Ascending aorta (tissue), 2 donors: ENCODE data around the gene EEF1AKMT1. TPM values are rescaled to one million over a fixed set of nuclear protein-coding genes. Genes with fewer than 3 reads are reported as not detected.
A peak's percentile ranks its signal among the peaks of the same experiment; 100 is the strongest.

Experiments
- DNase-seq, 2 donors: peaks; one replicate each; pipeline ENCODE4 v3.0.0-alpha.2; 2019; ENCODE audit warnings: low spot score in 2 of 2
- H3K27ac ChIP-seq, 2 donors: fragments of 200-600 bp; sonication (generic); one replicate each; pipeline ENCODE4 v1.5.1; 2016 to 2017; ENCODE audit warnings: mild to moderate bottlenecking in 1 of 2
- H3K27me3 ChIP-seq: fragments of 200-600 bp; sonication (generic); one replicate; pipeline ENCODE4 v1.5.1; 2017
- H3K36me3 ChIP-seq, 2 donors: fragments of 200-600 bp; sonication (generic); one replicate each; pipeline ENCODE4 v1.5.1; 2016
- H3K4me1 ChIP-seq, 2 donors: fragments of 200-600 bp; sonication (generic); one replicate each; pipeline ENCODE4 v1.5.1; 2016 to 2017; ENCODE audit warnings: mild to moderate bottlenecking in 1 of 2
- H3K4me3 ChIP-seq, 2 donors: fragments of 200-600 bp; sonication (generic); one replicate each; pipeline ENCODE4 v1.5.1; 2016 to 2017; ENCODE audit warnings: mild to moderate bottlenecking in 1 of 2
- H3K9me3 ChIP-seq, 2 donors: fragments of 200-600 bp; sonication (generic); one replicate each; pipeline ENCODE4 v1.5.1; 2016
- intact Hi-C: fragments of 100-400 bp; cut with DNase I; formaldehyde crosslinking; loops from one replicate; pipeline ENCODE4 v1.15.1; 2023
- total RNA-seq: library from RNA; depleted of rRNA; stranded (reverse); fragments of >200 nt; gene quantifications from one replicate; pipeline ENCODE4 v1.1.0, GENCODE V29; 2016
- TF ChIP-seq, protein P1 (sequence below), 3 experiments: fragments of 200-600 bp in 2 of 3; fragments of 450-650 bp in 1 of 3; sonication (generic) in 2 of 3; IDR thresholded peaks; one replicate each; pipeline ENCODE4 v1.5.1; 2016 to 2019; ENCODE audit warnings: antibody characterized with exemption in 3 of 3, mild to moderate bottlenecking in 1 of 3, moderate library complexity in 1 of 3

The EEF1AKMT1 gene
- total RNA-seq, 1 donor from 2014 or later = not detected

DNA sequence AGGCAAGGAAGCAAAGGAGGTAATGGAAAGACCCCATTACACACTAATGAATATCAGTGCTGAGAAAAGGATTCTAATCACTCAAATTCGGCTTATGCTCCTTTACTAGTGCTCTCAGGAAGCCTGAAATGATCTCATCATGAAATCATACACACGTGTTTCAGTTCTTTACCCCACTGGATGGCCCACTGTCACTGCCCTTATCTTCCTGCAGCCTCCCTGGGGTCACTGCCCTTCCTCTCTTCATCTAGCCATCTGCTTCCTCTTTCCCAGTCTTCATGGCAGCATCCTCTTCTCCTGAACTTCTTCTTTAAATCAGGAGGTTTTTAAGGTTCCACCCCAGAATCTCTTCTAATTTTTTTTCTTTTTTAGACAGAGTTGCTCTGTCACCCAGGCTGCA lies 27.9 kb upstream of the EEF1AKMT1 start:
- Histone ChIP-seq H3K27me3 (no peaks in the 10 kb centered on the region), H3K27ac (no peak overlapping the region), H3K4me1 (peaks cover 0 to 3% of the 10 kb centered on the region in 2 donors), H3K9me3 (no peaks in the 10 kb centered on the region), H3K36me3 (peaks cover 8 to 9% of the 10 kb centered on the region in 2 donors), H3K4me3 (no peak overlapping the region)
- TF ChIP-seq, protein P1, sequence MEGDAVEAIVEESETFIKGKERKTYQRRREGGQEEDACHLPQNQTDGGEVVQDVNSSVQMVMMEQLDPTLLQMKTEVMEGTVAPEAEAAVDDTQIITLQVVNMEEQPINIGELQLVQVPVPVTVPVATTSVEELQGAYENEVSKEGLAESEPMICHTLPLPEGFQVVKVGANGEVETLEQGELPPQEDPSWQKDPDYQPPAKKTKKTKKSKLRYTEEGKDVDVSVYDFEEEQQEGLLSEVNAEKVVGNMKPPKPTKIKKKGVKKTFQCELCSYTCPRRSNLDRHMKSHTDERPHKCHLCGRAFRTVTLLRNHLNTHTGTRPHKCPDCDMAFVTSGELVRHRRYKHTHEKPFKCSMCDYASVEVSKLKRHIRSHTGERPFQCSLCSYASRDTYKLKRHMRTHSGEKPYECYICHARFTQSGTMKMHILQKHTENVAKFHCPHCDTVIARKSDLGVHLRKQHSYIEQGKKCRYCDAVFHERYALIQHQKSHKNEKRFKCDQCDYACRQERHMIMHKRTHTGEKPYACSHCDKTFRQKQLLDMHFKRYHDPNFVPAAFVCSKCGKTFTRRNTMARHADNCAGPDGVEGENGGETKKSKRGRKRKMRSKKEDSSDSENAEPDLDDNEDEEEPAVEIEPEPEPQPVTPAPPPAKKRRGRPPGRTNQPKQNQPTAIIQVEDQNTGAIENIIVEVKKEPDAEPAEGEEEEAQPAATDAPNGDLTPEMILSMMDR (IDR thresholded peaks at IDR 0.05) = no peak
- intact Hi-C loops = no loop called here
- DNase-seq = no peak

DNA sequence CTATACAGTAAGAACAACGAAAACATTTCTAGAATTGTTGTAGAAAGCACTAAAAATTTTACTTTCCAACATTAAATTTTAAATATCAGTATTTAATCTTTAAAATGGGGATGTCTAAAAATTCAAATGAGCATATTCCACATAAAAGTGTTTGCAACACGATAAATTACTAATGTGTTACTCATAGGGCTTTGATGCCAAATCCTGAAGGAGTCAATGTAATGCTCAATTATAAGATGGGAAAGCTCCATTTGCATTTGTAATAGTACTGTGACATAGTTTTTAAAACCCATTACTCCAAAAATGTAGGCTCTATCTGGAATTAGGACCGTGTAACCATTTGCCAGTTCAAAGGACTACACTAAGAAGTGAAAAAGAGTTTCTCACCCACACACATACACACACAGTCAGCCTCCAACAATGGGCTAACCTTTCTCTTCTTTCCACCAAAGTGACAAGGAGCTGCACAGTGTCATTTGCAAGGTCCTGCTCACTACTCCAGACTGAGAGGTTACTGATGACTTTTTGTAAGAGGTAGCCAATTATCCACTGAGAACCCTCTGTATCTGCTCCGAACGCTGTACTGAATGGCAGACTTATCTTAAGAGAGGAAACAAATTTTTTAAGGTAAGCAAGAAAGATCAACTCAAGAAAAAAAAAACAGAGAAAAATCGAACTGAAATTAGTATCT lies 26.1 kb upstream of the EEF1AKMT1 start:
- H3K4me3 ChIP-seq = no peak overlapping the region
- H3K27me3 ChIP-seq = no peaks in the 10 kb centered on the region
- TF ChIP-seq, protein P1 (IDR thresholded peaks at IDR 0.05) = no peak
- peaks cover 0 to 3% of the 10 kb centered on the region in 2 donors for H3K4me1 ChIP-seq
- no peaks in the 10 kb centered on the region for H3K9me3 ChIP-seq
- H3K27ac ChIP-seq = no peak overlapping the region
- peaks cover 10 to 18% of the 10 kb centered on the region in 2 donors for H3K36me3 ChIP-seq
- DNase-seq = no peak
- intact Hi-C loops = no loop called here

DNA sequence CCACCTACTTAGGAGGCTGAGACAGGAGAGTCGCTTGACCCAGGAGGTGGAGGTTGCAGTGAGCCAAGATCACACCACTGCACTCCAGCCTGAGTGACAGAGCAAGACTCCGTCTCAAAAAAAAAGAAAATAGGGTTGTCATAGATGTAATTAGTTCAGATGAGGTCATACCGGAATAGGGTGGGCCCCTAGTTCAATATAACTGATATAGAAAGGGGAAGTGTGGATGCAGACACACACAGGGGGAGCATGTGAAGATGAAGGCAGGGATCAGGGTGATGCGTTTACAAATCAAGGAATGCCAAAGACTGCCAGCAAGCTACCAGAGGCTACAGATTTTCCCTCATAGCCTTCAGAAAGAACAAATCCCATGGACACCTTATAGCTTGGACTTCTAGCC lies 24.3 kb upstream of the EEF1AKMT1 start:
- intact Hi-C loops = no loop called here
- no peaks in the 10 kb centered on the region for H3K4me1 ChIP-seq
- no peaks in the 10 kb centered on the region for H3K27me3 ChIP-seq
- no peak for DNase-seq
- no peaks in the 10 kb centered on the region for H3K9me3 ChIP-seq
- no peak overlapping the region for H3K4me3 ChIP-seq
- peaks cover 14 to 21% of the 10 kb centered on the region in 2 donors for H3K36me3 ChIP-seq
- no peak overlapping the region for H3K27ac ChIP-seq
- TF ChIP-seq, protein P1 (IDR thresholded peaks at IDR 0.05) = no peak

DNA sequence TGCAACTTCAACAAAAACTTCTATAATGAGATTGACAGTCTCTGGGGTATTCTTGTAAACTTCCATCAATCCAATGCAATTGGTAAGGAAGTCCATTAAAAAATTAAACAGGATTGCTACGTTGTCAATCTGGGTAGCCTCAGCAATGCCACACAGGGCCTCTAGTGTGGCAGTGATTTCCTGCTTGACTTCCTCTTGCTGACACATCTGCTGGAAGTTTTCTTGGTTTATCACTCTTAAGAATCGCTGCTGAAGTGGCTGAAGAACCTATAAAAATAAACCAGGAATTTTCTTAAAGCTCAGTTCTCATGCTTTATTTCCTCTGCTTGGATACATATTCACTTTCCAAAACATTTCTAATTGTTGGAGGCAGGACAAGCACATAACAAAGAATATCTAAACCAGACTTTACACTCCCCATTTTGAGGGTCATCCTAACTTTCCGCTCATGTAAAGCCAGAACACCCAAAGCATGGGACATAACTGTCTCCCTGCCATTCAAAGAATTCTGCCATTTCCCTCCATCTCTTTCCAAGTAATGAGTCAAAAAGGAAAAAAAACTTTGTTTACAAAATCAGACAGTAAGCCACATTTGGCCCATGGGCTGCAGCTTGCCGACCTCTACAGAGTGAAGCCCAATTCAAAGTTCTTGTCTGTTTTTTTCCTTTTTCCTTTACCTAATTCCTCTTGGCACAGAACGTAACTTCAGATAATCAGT lies 23.2 kb upstream of the EEF1AKMT1 start:
- TF ChIP-seq, protein P1 (IDR thresholded peaks at IDR 0.05) = no peak
- Histone ChIP-seq H3K27me3 (no peaks in the 10 kb centered on the region), H3K4me3 (no peak overlapping the region), H3K27ac (peak overlapping the region in 1 of 2 donors; percentile 24), H3K9me3 (no peaks in the 10 kb centered on the region), H3K4me1 (no peaks in the 10 kb centered on the region), H3K36me3 (peaks cover 14 to 20% of the 10 kb centered on the region in 2 donors)
- DNase-seq = no peak
- intact Hi-C loops = no loop called here

DNA sequence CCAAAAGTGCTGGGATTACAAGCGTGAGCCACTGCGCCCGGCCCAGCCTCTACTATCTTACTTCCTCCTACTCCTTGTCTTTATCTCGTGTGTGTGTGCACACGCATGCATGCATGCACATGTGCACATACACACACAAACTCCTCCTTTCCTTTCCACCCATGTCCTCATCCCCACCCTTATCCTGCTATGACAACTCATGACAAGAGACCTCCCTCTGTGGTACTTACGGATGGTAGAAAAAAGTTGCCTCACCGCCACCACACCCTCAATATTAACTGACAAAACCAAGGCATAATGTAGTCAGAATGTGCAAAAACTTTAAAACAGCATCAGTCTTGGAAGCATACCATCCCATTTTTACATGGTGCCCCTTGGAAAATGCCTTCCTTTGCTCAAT lies 15.9 kb upstream of the EEF1AKMT1 start:
- no peak for DNase-seq
- no peaks in the 10 kb centered on the region for H3K4me1 ChIP-seq
- no peaks in the 10 kb centered on the region for H3K27me3 ChIP-seq
- no peak overlapping the region for H3K27ac ChIP-seq
- no peaks in the 10 kb centered on the region for H3K9me3 ChIP-seq
- intact Hi-C loops = no loop called here
- H3K36me3 ChIP-seq = peaks cover 14 to 20% of the 10 kb centered on the region in 2 donors
- TF ChIP-seq, protein P1 (IDR thresholded peaks at IDR 0.05) = no peak
- H3K4me3 ChIP-seq = no peak overlapping the region
